HepG2 (cell line): Measurements from ENCODE around the gene STAT5A. TPM values are rescaled to one million over a fixed set of nuclear protein-coding genes. Genes with fewer than 3 reads are reported as not detected.

Experiments
- AGO1 ChIP-seq: fragments of 200-400 bp; formaldehyde crosslinking; IDR thresholded peaks from 2 replicates; pipeline ENCODE4 v1.6.1; 2017; ENCODE audit warnings: mild to moderate bottlenecking, low read depth, low read length, moderate library complexity; ENCODE audit not compliant: poor library complexity, severe bottlenecking
- SIN3B ChIP-seq: fragments of 150-350 bp; IDR thresholded peaks from 2 replicates; pipeline ENCODE4 v1.6.1; 2014; ENCODE audit warnings: low read length
- ZNF12 ChIP-seq: sonication (generic); formaldehyde crosslinking; IDR thresholded peaks from 2 replicates; pipeline ENCODE4 v1.5.0; 2020; ENCODE audit warnings: missing genetic modification reagents
- ZNF121 ChIP-seq: sonication (generic); formaldehyde crosslinking; IDR thresholded peaks from 2 replicates; pipeline ENCODE4 v1.5.0; 2020; ENCODE audit warnings: mild to moderate bottlenecking, missing genetic modification reagents
- polyA plus RNA-seq, 8 experiments: library from polyadenylated mRNA; depleted of rRNA in 3 of 8; stranded (reverse) in 7 of 8; unstranded in 1 of 8; fragments of >200 nt; fragmentation: Illumina TruSeq in 4 of 8; extraction: Trizol in 4 of 8; gene quantifications; 2 replicates each; pipeline versions ENCODE4 v1.2.1 to v1.2.3, GENCODE V29; 2011 to 2016; ENCODE audit warnings: low read depth in 4 of 8, missing spikeins in 1 of 8, mixed read lengths in 1 of 8; ENCODE audit not compliant: insufficient read depth in 1 of 8
- total RNA-seq, 5 experiments: library from RNA; depleted of rRNA; stranded (reverse); fragments of >200 nt; fragmentation: Illumina TruSeq; extraction: Trizol; gene quantifications; 2 replicates each; pipeline ENCODE4 v1.2.3, GENCODE V29; 2016; ENCODE audit warnings: low read depth in 1 of 5
- TF ChIP-seq, protein P1 (sequence below): IDR thresholded peaks from 2 replicates; pipeline ENCODE4 v1.6.1; 2016
- TF ChIP-seq, protein P2 (sequence below): sonication (generic); formaldehyde crosslinking; IDR thresholded peaks from 2 replicates; pipeline ENCODE4 v1.4.0; 2020; ENCODE audit warnings: missing genetic modification reagents
- TF ChIP-seq, protein P3 (sequence below): sonication (generic); formaldehyde crosslinking; IDR thresholded peaks from 2 replicates; pipeline ENCODE4 v1.4.0; 2020; ENCODE audit warnings: missing genetic modification reagents, low read depth, mild to moderate bottlenecking, borderline replicate concordance
- TF ChIP-seq, protein P4 (sequence below): sonication (generic); formaldehyde crosslinking; IDR thresholded peaks from 2 replicates; pipeline ENCODE4 v1.5.1; 2020; ENCODE audit warnings: mild to moderate bottlenecking, moderate library complexity, missing genetic modification reagents
- TF ChIP-seq, protein P5 (sequence below): IDR thresholded peaks from 2 replicates; pipeline ENCODE4 v1.6.1; 2016
- TF ChIP-seq, protein P6 (sequence below): sonication (generic); formaldehyde crosslinking; IDR thresholded peaks from 2 replicates; pipeline ENCODE4 v1.8.1; 2023; ENCODE audit warnings: mild to moderate bottlenecking, moderate library complexity, missing genetic modification reagents
- TF ChIP-seq, protein P7 (sequence below): sonication (generic); formaldehyde crosslinking; IDR thresholded peaks from 2 replicates; pipeline ENCODE4 v1.9.0; 2021; ENCODE audit warnings: missing genetic modification reagents, borderline replicate concordance
- TF ChIP-seq, protein P8 (sequence below): sonication (generic); formaldehyde crosslinking; IDR thresholded peaks from 2 replicates; pipeline ENCODE4 v1.5.1; 2020; ENCODE audit warnings: mild to moderate bottlenecking, missing genetic modification reagents

Gene STAT5A
- total and polyA plus RNA-seq, 2 of the 13 experiments (the other 11 are each of a cell fraction or from before 2014, with no cell fraction given): 1.4 to 4.1 TPM

DNA sequence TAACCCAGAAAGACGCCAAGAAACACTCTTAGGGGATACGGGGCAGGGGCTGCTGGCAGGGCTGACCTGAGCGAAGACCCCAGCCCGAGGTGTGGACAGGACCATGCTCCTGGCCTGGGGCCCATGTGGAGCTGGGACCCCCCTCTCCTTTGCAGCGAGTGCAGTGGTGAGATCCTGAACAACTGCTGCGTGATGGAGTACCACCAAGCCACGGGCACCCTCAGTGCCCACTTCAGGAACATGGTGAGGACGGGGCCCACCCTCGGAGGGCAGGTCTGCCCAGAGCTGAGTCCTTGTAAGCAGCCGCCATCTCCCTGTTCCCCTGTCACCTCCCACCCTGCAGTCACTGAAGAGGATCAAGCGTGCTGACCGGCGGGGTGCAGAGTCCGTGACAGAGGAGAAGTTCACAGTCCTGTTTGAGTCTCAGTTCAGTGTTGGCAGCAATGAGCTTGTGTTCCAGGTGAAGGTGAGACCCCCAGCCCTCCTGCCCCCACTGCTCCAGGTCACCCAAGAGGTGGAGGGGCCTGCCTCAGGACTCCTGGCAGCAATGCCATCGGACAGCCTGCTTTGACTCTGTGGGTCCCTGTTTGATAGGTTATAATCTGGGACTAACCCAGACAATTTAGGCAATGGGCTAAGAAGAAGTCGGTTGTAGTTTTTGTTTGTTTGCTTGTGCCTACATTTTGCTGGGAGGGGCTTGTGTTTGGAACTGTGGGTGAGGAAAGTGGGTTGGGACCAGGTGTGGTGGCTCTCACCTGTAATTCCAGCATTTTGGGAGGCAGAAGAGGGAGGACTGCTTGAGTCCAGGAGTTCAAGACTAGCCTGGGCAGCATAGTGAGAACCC lies 16.1 kb downstream of the STAT5A start (continued):
- TF ChIP-seq, protein P1, sequence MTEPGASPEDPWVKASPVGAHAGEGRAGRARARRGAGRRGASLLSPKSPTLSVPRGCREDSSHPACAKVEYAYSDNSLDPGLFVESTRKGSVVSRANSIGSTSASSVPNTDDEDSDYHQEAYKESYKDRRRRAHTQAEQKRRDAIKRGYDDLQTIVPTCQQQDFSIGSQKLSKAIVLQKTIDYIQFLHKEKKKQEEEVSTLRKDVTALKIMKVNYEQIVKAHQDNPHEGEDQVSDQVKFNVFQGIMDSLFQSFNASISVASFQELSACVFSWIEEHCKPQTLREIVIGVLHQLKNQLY (CRISPR knock-in tag): 0 out of 2 replicates have a peak, but pooled peaks have one; percentile 36
- TF ChIP-seq, protein P2, sequence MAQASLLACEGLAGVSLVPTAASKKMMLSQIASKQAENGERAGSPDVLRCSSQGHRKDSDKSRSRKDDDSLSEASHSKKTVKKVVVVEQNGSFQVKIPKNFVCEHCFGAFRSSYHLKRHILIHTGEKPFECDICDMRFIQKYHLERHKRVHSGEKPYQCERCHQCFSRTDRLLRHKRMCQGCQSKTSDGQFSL: no peak
- TF ChIP-seq, protein P3, sequence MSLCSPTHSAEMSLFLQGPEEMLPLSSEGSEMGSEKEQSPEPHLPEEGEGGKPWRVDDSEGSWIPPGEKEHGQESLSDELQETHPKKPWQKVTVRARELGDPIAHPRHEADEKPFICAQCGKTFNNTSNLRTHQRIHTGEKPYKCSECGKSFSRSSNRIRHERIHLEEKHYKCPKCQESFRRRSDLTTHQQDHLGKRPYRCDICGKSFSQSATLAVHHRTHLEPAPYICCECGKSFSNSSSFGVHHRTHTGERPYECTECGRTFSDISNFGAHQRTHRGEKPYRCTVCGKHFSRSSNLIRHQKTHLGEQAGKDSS (CRISPR knock-in tag): no peak
- TF ChIP-seq, protein P4, sequence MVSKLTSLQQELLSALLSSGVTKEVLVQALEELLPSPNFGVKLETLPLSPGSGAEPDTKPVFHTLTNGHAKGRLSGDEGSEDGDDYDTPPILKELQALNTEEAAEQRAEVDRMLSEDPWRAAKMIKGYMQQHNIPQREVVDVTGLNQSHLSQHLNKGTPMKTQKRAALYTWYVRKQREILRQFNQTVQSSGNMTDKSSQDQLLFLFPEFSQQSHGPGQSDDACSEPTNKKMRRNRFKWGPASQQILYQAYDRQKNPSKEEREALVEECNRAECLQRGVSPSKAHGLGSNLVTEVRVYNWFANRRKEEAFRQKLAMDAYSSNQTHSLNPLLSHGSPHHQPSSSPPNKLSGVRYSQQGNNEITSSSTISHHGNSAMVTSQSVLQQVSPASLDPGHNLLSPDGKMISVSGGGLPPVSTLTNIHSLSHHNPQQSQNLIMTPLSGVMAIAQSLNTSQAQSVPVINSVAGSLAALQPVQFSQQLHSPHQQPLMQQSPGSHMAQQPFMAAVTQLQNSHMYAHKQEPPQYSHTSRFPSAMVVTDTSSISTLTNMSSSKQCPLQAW (CRISPR knock-in tag): peak; percentile 70; the same call in 1 of the 2 replicates
- TF ChIP-seq AGO1 (no peak), ZNF12 (CRISPR knock-in tag) (no peak), SIN3B (no peak), ZNF121 (no peak)
- TF ChIP-seq, protein P5, sequence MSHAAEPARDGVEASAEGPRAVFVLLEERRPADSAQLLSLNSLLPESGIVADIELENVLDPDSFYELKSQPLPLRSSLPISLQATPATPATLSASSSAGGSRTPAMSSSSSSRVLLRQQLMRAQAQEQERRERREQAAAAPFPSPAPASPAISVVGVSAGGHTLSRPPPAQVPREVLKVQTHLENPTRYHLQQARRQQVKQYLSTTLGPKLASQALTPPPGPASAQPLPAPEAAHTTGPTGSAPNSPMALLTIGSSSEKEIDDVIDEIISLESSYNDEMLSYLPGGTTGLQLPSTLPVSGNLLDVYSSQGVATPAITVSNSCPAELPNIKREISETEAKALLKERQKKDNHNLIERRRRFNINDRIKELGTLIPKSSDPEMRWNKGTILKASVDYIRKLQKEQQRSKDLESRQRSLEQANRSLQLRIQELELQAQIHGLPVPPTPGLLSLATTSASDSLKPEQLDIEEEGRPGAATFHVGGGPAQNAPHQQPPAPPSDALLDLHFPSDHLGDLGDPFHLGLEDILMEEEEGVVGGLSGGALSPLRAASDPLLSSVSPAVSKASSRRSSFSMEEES: no peak
- TF ChIP-seq, protein P6, sequence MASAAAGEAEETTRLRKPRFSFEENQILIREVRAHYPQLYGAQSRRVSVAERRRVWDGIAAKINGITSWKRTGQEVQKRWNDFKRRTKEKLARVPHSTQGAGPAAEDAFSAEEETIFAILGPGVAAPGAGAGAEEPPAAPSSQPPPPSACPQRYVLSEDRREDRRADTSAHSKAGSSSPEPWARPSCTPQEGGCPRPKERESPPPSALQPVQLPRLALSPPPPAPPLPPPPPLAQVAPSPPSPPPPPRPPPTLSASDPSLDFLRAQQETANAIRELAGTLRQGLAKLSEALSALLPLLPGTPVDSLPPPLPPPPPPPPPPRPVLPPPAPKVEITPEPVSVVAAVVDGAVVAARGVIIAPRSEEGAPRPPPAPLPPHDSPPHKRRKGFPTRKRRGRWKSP (CRISPR knock-in tag): no peak; the same call in 1 of the 2 replicates
- TF ChIP-seq, protein P7, sequence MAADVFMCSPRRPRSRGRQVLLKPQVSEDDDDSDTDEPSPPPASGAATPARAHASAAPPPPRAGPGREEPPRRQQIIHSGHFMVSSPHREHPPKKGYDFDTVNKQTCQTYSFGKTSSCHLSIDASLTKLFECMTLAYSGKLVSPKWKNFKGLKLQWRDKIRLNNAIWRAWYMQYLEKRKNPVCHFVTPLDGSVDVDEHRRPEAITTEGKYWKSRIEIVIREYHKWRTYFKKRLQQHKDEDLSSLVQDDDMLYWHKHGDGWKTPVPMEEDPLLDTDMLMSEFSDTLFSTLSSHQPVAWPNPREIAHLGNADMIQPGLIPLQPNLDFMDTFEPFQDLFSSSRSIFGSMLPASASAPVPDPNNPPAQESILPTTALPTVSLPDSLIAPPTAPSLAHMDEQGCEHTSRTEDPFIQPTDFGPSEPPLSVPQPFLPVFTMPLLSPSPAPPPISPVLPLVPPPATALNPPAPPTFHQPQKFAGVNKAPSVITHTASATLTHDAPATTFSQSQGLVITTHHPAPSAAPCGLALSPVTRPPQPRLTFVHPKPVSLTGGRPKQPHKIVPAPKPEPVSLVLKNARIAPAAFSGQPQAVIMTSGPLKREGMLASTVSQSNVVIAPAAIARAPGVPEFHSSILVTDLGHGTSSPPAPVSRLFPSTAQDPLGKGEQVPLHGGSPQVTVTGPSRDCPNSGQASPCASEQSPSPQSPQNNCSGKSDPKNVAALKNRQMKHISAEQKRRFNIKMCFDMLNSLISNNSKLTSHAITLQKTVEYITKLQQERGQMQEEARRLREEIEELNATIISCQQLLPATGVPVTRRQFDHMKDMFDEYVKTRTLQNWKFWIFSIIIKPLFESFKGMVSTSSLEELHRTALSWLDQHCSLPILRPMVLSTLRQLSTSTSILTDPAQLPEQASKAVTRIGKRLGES (CRISPR knock-in tag): no peak
- TF ChIP-seq, protein P8, sequence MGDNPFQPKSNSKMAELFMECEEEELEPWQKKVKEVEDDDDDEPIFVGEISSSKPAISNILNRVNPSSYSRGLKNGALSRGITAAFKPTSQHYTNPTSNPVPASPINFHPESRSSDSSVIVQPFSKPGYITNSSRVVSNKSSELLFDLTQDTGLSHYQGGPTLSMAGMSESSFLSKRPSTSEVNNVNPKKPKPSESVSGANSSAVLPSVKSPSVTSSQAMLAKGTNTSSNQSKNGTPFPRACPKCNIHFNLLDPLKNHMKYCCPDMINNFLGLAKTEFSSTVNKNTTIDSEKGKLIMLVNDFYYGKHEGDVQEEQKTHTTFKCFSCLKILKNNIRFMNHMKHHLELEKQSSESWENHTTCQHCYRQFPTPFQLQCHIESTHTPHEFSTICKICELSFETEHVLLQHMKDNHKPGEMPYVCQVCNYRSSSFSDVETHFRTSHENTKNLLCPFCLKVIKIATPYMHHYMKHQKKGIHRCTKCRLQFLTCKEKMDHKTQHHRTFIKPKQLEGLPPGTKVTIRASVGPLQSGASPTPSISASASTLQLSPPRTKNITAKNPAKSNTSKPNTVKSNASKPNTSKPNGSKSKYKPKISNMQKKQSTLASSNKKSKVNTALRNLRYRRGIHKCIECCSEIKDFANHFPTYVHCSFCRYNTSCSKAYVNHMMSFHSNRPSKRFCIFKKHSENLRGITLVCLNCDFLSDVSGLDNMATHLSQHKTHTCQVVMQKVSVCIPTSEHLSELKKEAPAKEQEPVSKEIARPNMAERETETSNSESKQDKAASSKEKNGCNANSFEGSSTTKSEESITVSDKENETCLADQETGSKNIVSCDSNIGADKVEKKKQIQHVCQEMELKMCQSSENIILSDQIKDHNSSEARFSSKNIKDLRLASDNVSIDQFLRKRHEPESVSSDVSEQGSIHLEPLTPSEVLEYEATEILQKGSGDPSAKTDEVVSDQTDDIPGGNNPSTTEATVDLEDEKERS (CRISPR knock-in tag): no peak
